H9 (cell line): ENCODE results near the gene TAGLN3. TPM values are rescaled to one million over a fixed set of nuclear protein-coding genes. Genes with fewer than 3 reads are reported as not detected.

Source experiments
- DNase-seq: peaks from one replicate; pipeline ENCODE4 v3.0.0-alpha.2; 2017
- H2AFZ ChIP-seq: one replicate; pipeline ENCODE4 v1.6.1; 2013; ENCODE audit warnings: mild to moderate bottlenecking, low read length, control low read depth, moderate library complexity
- H2AK5ac ChIP-seq: 2 replicates; pipeline ENCODE4 v1.6.1; 2013; ENCODE audit warnings: low read length, control low read depth, mixed read lengths; ENCODE audit not compliant: insufficient read length
- H2BK120ac ChIP-seq: one replicate; pipeline ENCODE4 v1.6.1; 2013; ENCODE audit warnings: low read depth, mild to moderate bottlenecking, low read length, control low read depth, inconsistent platforms; ENCODE audit not compliant: poor library complexity, severe bottlenecking
- H2BK12ac ChIP-seq: 2 replicates; pipeline ENCODE4 v1.6.1; 2013; ENCODE audit warnings: low read length, control low read depth, mixed read lengths, low read depth; ENCODE audit not compliant: insufficient read length
- H2BK15ac ChIP-seq: 2 replicates; pipeline ENCODE4 v1.6.1; 2013; ENCODE audit warnings: low read depth, low read length, control low read depth
- H2BK20ac ChIP-seq: one replicate; pipeline ENCODE4 v1.6.1; 2013; ENCODE audit warnings: low read depth, mild to moderate bottlenecking, low read length, control low read depth, inconsistent platforms; ENCODE audit not compliant: poor library complexity, severe bottlenecking
- H2BK5ac ChIP-seq: 2 replicates; pipeline ENCODE4 v1.6.1; 2013; ENCODE audit warnings: low read length, control low read depth, mixed read lengths; ENCODE audit not compliant: insufficient read length
- H3K14ac ChIP-seq: 2 replicates; pipeline ENCODE4 v1.6.1; 2013; ENCODE audit warnings: low read length, control low read depth; ENCODE audit not compliant: insufficient read depth
- H3K18ac ChIP-seq: 2 replicates; pipeline ENCODE4 v1.6.1; 2013; ENCODE audit warnings: low read depth, mild to moderate bottlenecking, mixed read lengths, low read length, control low read depth; ENCODE audit not compliant: insufficient read length
- H3K23ac ChIP-seq: 2 replicates; pipeline ENCODE4 v1.6.1; 2013; ENCODE audit warnings: low read length, control low read depth, mixed read lengths, low read depth; ENCODE audit not compliant: insufficient read length
- H3K23me2 ChIP-seq: 2 replicates; pipeline ENCODE4 v1.6.1; 2013; ENCODE audit warnings: low read depth, mild to moderate bottlenecking, mixed read lengths, low read length, control low read depth; ENCODE audit not compliant: insufficient read length, poor library complexity, severe bottlenecking
- H3K27ac ChIP-seq: 2 replicates; pipeline ENCODE4 v1.5.1; 2013; ENCODE audit warnings: low read length, control low read depth, mixed read lengths, low read depth; ENCODE audit not compliant: insufficient read length
- H3K27me3 ChIP-seq: 2 replicates; pipeline ENCODE4 v1.6.1; 2013; ENCODE audit warnings: low read length, control low read depth, inconsistent platforms; ENCODE audit not compliant: insufficient read depth
- H3K4ac ChIP-seq: 2 replicates; pipeline ENCODE4 v1.6.1; 2013; ENCODE audit warnings: low read depth, mild to moderate bottlenecking, control low read depth, inconsistent platforms, low read length, moderate library complexity
- H3K4me1 ChIP-seq: 2 replicates; pipeline ENCODE4 v1.6.1; 2013; ENCODE audit warnings: low read length, control low read depth, inconsistent platforms; ENCODE audit not compliant: insufficient read depth
- H3K4me2 ChIP-seq: 2 replicates; pipeline ENCODE4 v1.6.1; 2013; ENCODE audit warnings: low read length, control low read depth, mixed read lengths; ENCODE audit not compliant: insufficient read length, insufficient read depth
- H3K56ac ChIP-seq: 2 replicates; pipeline ENCODE4 v1.6.1; 2013; ENCODE audit warnings: low read depth, mild to moderate bottlenecking, mixed read lengths, low read length, control low read depth; ENCODE audit not compliant: insufficient read length
- H3K79me1 ChIP-seq: 2 replicates; pipeline ENCODE4 v1.6.1; 2013; ENCODE audit warnings: low read depth, mild to moderate bottlenecking, moderate library complexity, low read length, control low read depth, inconsistent platforms; ENCODE audit not compliant: insufficient read depth, poor library complexity, severe bottlenecking
- H3K79me2 ChIP-seq: 2 replicates; pipeline ENCODE4 v1.6.1; 2013; ENCODE audit warnings: low read length, control low read depth, inconsistent platforms; ENCODE audit not compliant: insufficient read depth
- H3K9ac ChIP-seq: 2 replicates; pipeline ENCODE4 v1.6.1; 2013; ENCODE audit warnings: low read length, control low read depth, mixed read lengths; ENCODE audit not compliant: insufficient read length; ENCODE audit errors: extremely low read depth
- H3K9me3 ChIP-seq: one replicate; pipeline ENCODE4 v1.6.1; 2013; ENCODE audit warnings: low read depth, low read length, inconsistent platforms; ENCODE audit not compliant: control insufficient read depth
- H3T11ph ChIP-seq: one replicate; pipeline ENCODE4 v1.6.1; 2013; ENCODE audit warnings: mild to moderate bottlenecking, low read length, control low read depth, inconsistent platforms
- H4K20me1 ChIP-seq: one replicate; pipeline ENCODE4 v1.6.1; 2013; ENCODE audit not compliant: control insufficient read depth, insufficient read length, insufficient read depth
- H4K5ac ChIP-seq: 2 replicates; pipeline ENCODE4 v1.6.1; 2013; ENCODE audit warnings: low read depth, mild to moderate bottlenecking, mixed read lengths, low read length, control low read depth; ENCODE audit not compliant: insufficient read length
- H4K8ac ChIP-seq: replicated peaks from 2 replicates; pipeline ENCODE4 v1.6.1; 2013; ENCODE audit warnings: low read length, control low read depth, mixed read lengths, low read depth; ENCODE audit not compliant: insufficient read length
- H4K91ac ChIP-seq: 2 replicates; pipeline ENCODE4 v1.6.1; 2013; ENCODE audit warnings: low read depth, mild to moderate bottlenecking, moderate library complexity, mixed read lengths, low read length, control low read depth; ENCODE audit not compliant: insufficient read length
- H3K27ac Mint-ChIP-seq, 3 experiments: 2 replicates in 2 of 3; 3 replicates in 1 of 3; pipeline ENCODE4 v1.8.0; 2020 to 2021; ENCODE audit warnings: mixed read lengths in 3 of 3, mild to moderate bottlenecking in 1 of 3, moderate library complexity in 1 of 3
- H3K27me3 Mint-ChIP-seq: 2 replicates; pipeline ENCODE4 v1.8.0; 2021; ENCODE audit warnings: low read depth, mild to moderate bottlenecking, moderate library complexity, mixed read lengths
- H3K36me3 Mint-ChIP-seq, 3 experiments: 2 replicates in 2 of 3; 3 replicates in 1 of 3; pipeline ENCODE4 v1.8.0; 2020 to 2021; ENCODE audit warnings: low read depth in 3 of 3, mixed read lengths in 3 of 3; ENCODE audit not compliant: insufficient read depth in 1 of 3
- H3K4me1 Mint-ChIP-seq, 2 experiments: 2 replicates each; pipeline ENCODE4 v1.8.0; 2020; ENCODE audit warnings: mixed read lengths in 2 of 2
- H3K4me3 Mint-ChIP-seq, 2 experiments: 2 replicates in 1 of 2; 3 replicates in 1 of 2; pipeline ENCODE4 v1.8.0; 2020 to 2021; ENCODE audit warnings: mild to moderate bottlenecking in 2 of 2, mixed read lengths in 2 of 2, moderate library complexity in 1 of 2
- H3K9me3 Mint-ChIP-seq, 2 experiments: 2 replicates in 1 of 2; 3 replicates in 1 of 2; pipeline ENCODE4 v1.8.0; 2020; ENCODE audit warnings: mild to moderate bottlenecking in 2 of 2, mixed read lengths in 2 of 2, moderate library complexity in 1 of 2
- CTCF ChIP-seq: fragments of 200-600 bp; sonication (generic); conservative IDR thresholded peaks from 3 replicates; pipeline ENCODE4 v1.8.0; 2021; ENCODE audit warnings: antibody characterized with exemption, mild to moderate bottlenecking
- WGBS: extraction: QIAGEN DNeasy Blood & Tissue Kit; methylation state at CpG from one replicate; pipeline ENCODE4 v1.1.7; 2013; ENCODE audit warnings: missing lambda C conversion rate, low lambda C conversion rate, mixed read lengths; ENCODE audit not compliant: insufficient read length; ENCODE audit errors: extremely low coverage; 5-methylcytosine and 5-hydroxymethylcytosine counted together
- total RNA-seq: library from RNA; stranded (reverse); gene quantifications from 2 replicates; pipeline ENCODE4 v1.2.1, GENCODE V29; 2021

TAGLN3 gene
- total RNA-seq, 1 experiment from 2014 or later: 6.4 TPM

GRCh38 chr3:111965484-111965883 is 33.2 kb upstream of the TAGLN3 start:
- Mint-ChIP-seq H3K4me3 (no peak overlapping the region), H3K27me3 (no peaks in the 10 kb centered on the region), H3K9me3 (no peaks in the 10 kb centered on the region), H3K36me3 (no peaks in the 10 kb centered on the region; a peak in 1 of 7 replicates), H3K27ac (no peak overlapping the region), H3K4me1 (peaks cover 13 to 17% of the 10 kb centered on the region in 2 experiments)
- TF ChIP-seq CTCF: no peak
- H3K23me2 ChIP-seq: no peaks in the 10 kb centered on the region
- no peak overlapping the region for H3K18ac ChIP-seq
- no peak overlapping the region for H2BK12ac ChIP-seq
- no peak overlapping the region for H4K8ac ChIP-seq
- H3K23ac ChIP-seq: no peak overlapping the region
- H3K4ac ChIP-seq: no peak overlapping the region
- no peak for DNase-seq
- H4K5ac ChIP-seq: no peak overlapping the region
- no peaks in the 10 kb centered on the region for H3K27me3 ChIP-seq
- no peak overlapping the region for H3K14ac ChIP-seq
- H2BK5ac ChIP-seq: no peak overlapping the region
- no peak overlapping the region for H3T11ph ChIP-seq
- H2AK5ac ChIP-seq: no peak overlapping the region
- no peak overlapping the region for H2AFZ ChIP-seq
- no peak overlapping the region for H3K9ac ChIP-seq
- H4K20me1 ChIP-seq: no peaks in the 10 kb centered on the region
- H3K9me3 ChIP-seq: no peaks in the 10 kb centered on the region
- H3K27ac ChIP-seq: no peak overlapping the region
- H3K79me1 ChIP-seq: no peaks in the 10 kb centered on the region
- WGBS: no CpG with 5 or more reads among the region's 2 CpGs
- H2BK15ac ChIP-seq: no peak overlapping the region
- no peak overlapping the region for H3K56ac ChIP-seq
- H4K91ac ChIP-seq: no peak overlapping the region
- H3K4me2 ChIP-seq: no peak overlapping the region
- no peaks in the 10 kb centered on the region for H3K4me1 ChIP-seq
- H3K79me2 ChIP-seq: no peaks in the 10 kb centered on the region
- no peak overlapping the region for H2BK20ac ChIP-seq
- H2BK120ac ChIP-seq: no peak overlapping the region
